A549 (cell line): Measurements from ENCODE around the gene PGAP3. TPM values are rescaled to one million over a fixed set of nuclear protein-coding genes. Genes with fewer than 3 reads are reported as not detected.

Source experiments
- ATAC-seq, 2 experiments: fragments of 200-7000 bp in 1 of 2; fragments of >200 bp in 1 of 2; cut with Nextera tagmentation in 1 of 2; cut with Tn5 transposase in 1 of 2; 3 replicates each; pipeline versions ENCODE4 v1.8.0 to v1.9.1; 2018 to 2020; ENCODE audit warnings: mild to moderate bottlenecking in 1 of 2, moderate library complexity in 1 of 2
- CTCF ChIA-PET: fragments of 300-600 bp; sonication (Branson Sonifier 250); formaldehyde crosslinking; extraction: SDS; loops from one replicate; lab custom pipeline; 2021; ENCODE audit warnings: antibody characterized with exemption, inconsistent platforms; lab: Yijun Ruan, JAX
- POLR2A ChIA-PET: fragments of 350-600 bp; formaldehyde crosslinking; extraction: SDS; loops from one replicate; lab custom pipeline; 2021; ENCODE audit warnings: antibody characterized with exemption, inconsistent platforms; lab: Yijun Ruan, JAX
- DNase-seq, 2 experiments: peaks; one replicate each; pipeline versions ENCODE4 v3.0.0 to v3.0.0-alpha.2; 2011 to 2016; ENCODE audit warnings: low read depth in 1 of 2, low spot score in 1 of 2
- FAIRE-seq: peaks from 2 replicates; lab custom pipeline; 2011; peaks lifted over from hg19 to GRCh38; lab: Jason Lieb, UNC
- H3K27ac ChIP-seq, 2 experiments: fragments of >200 bp; sonication (Bioruptor Twin); formaldehyde crosslinking; 3 replicates each; pipeline ENCODE4 v1.5.1; 2016 to 2017
- H3K4me1 ChIP-seq: fragments of >200 bp; sonication (Bioruptor Twin); formaldehyde crosslinking; 3 replicates; pipeline ENCODE4 v1.6.1; 2016
- H3K4me2 ChIP-seq: fragments of >200 bp; sonication (Bioruptor Twin); formaldehyde crosslinking; 3 replicates; pipeline ENCODE4 v1.6.1; 2016
- H3K4me3 ChIP-seq: fragments of >200 bp; sonication (Bioruptor Twin); formaldehyde crosslinking; 3 replicates; pipeline ENCODE4 v1.5.1; 2016
- H3K9me3 ChIP-seq: fragments of >200 bp; sonication (Bioruptor Twin); formaldehyde crosslinking; 3 replicates; pipeline ENCODE4 v1.6.1; 2016
- CBX2 ChIP-seq: fragments of 200-600 bp; sonication (generic); IDR thresholded peaks from 2 replicates; pipeline ENCODE4 v1.6.1; 2016; ENCODE audit warnings: low read depth, mild to moderate bottlenecking, borderline replicate concordance
- CBX8 ChIP-seq: fragments of 200-600 bp; sonication (generic); IDR thresholded peaks from 2 replicates; pipeline ENCODE4 v1.6.1; 2016
- ESRRA ChIP-seq: fragments of 150-350 bp; IDR thresholded peaks from 2 replicates; pipeline ENCODE4 v1.6.1; 2014; ENCODE audit warnings: mild to moderate bottlenecking, low read length, borderline replicate concordance
- FOSL2 ChIP-seq, 2 experiments: fragments of 450-650 bp in 1 of 2; fragments of >200 bp in 1 of 2; sonication (Bioruptor Twin) in 1 of 2; formaldehyde crosslinking; IDR thresholded peaks; 2 replicates each; pipeline versions ENCODE4 v1.5.0 to v1.6.1; 2016 to 2020; ENCODE audit warnings: mild to moderate bottlenecking in 1 of 2, moderate library complexity in 1 of 2
- HDAC2 ChIP-seq: fragments of 200-600 bp; sonication (generic); IDR thresholded peaks from 2 replicates; pipeline ENCODE4 v1.6.1; 2016
- HMGXB4 ChIP-seq: fragments of 250-450 bp; sonication (Bioruptor Pico); IDR thresholded peaks from 2 replicates; pipeline ENCODE4 v1.5.0; 2021; ENCODE audit warnings: mild to moderate bottlenecking, moderate library complexity, borderline replicate concordance
- HOXA7 ChIP-seq: fragments of 250-450 bp; sonication (Bioruptor Pico); IDR thresholded peaks from 2 replicates; pipeline ENCODE4 v1.5.0; 2020; ENCODE audit warnings: mild to moderate bottlenecking, moderate library complexity
- JUN ChIP-seq, 2 experiments: fragments of >200 bp; sonication (Bioruptor Twin); formaldehyde crosslinking; IDR thresholded peaks; 2 replicates in 1 of 2; 3 replicates in 1 of 2; pipeline ENCODE4 v1.6.1; 2016 to 2017
- KDM5A ChIP-seq: fragments of 200-600 bp; sonication (generic); IDR thresholded peaks from 2 replicates; pipeline ENCODE4 v1.6.1; 2016; ENCODE audit warnings: antibody characterized with exemption, mild to moderate bottlenecking
- MAX ChIP-seq: IDR thresholded peaks from 2 replicates; pipeline ENCODE4 v1.6.1; 2012
- MAZ ChIP-seq: fragments of 150-350 bp; IDR thresholded peaks from 2 replicates; pipeline ENCODE4 v1.6.1; 2014; ENCODE audit warnings: antibody characterized with exemption, low read depth, low read length, borderline replicate concordance
- MYC ChIP-seq: IDR thresholded peaks from 2 replicates; pipeline ENCODE4 v1.6.1; 2012; ENCODE audit warnings: mild to moderate bottlenecking, inconsistent platforms, low read length, improper control_type of control experiment, borderline replicate concordance
- NPAS2 ChIP-seq: fragments of 250-450 bp; sonication (Bioruptor Pico); IDR thresholded peaks from 2 replicates; pipeline ENCODE4 v1.8.0; 2022; ENCODE audit warnings: mild to moderate bottlenecking, moderate library complexity, borderline replicate concordance
- POLR2AphosphoS2 ChIP-seq: conservative IDR thresholded peaks from 2 replicates; pipeline ENCODE4 v1.6.1; 2012; ENCODE audit warnings: low read length, improper control_type of control experiment, inconsistent platforms
- SREBF2 ChIP-seq: fragments of 450-650 bp; IDR thresholded peaks from 2 replicates; pipeline ENCODE4 v1.6.1; 2014; ENCODE audit warnings: mild to moderate bottlenecking, moderate library complexity
- TFCP2L1 ChIP-seq: fragments of 250-450 bp; sonication (Bioruptor Pico); IDR thresholded peaks from 2 replicates; pipeline ENCODE4 v1.5.0; 2021; ENCODE audit warnings: mild to moderate bottlenecking
- TP53 ChIP-seq: fragments of 250-450 bp; sonication (Bioruptor Pico); IDR thresholded peaks from 2 replicates; pipeline ENCODE4 v1.5.0; 2021; ENCODE audit warnings: mild to moderate bottlenecking, moderate library complexity
- ZC3H11A ChIP-seq: fragments of 450-650 bp; IDR thresholded peaks from 2 replicates; pipeline ENCODE4 v1.6.1; 2014; ENCODE audit warnings: antibody characterized with exemption, mild to moderate bottlenecking
- ZNF302 ChIP-seq: fragments of 250-450 bp; sonication (Bioruptor Pico); IDR thresholded peaks from 2 replicates; pipeline ENCODE4 v1.9.0; 2021; ENCODE audit warnings: inconsistent platforms, mild to moderate bottlenecking, moderate library complexity
- ZSCAN20 ChIP-seq: fragments of 250-450 bp; sonication (Bioruptor Pico); IDR thresholded peaks from 2 replicates; pipeline ENCODE4 v1.8.0; 2022; ENCODE audit warnings: mild to moderate bottlenecking, moderate library complexity
- WGBS: methylation state at CpG from one replicate; pipeline ENCODE4 v1.1.6; 2017; ENCODE audit errors: missing lambda C conversion rate; 5-methylcytosine and 5-hydroxymethylcytosine counted together
- polyA plus RNA-seq, 4 experiments: library from polyadenylated mRNA; depleted of rRNA in 3 of 4; stranded (reverse); fragments of >200 nt; fragmentation: RNase III in 1 of 4; extraction: RNeasy Plus Mini Kit Qiagen cat#74134 plus additional on column Dnase treatment in 1 of 4; gene quantifications; 2 replicates in 3 of 4; 3 replicates in 1 of 4; pipeline ENCODE4 v1.2.3, GENCODE V29; 2011 to 2017
- TF ChIP-seq, protein P1 (sequence below): fragments of 450-650 bp; IDR thresholded peaks from 2 replicates; pipeline ENCODE4 v1.6.1; 2014; ENCODE audit warnings: antibody characterized with exemption

The PGAP3 gene
- polyA plus RNA-seq, 2 of the 4 experiments (the other 2 are of a cell fraction), result 7.3 to 8.5 TPM

- Histone ChIP-seq H3K4me1 (peaks cover 21% of the 10 kb centered on the region), H3K4me3 (no peak overlapping the region), H3K9me3 (no peaks in the 10 kb centered on the region), H3K4me2 (no peak overlapping the region), H3K27ac (no peak overlapping the region)
- 86% methylated on average over 8 of the region's 8 CpGs for WGBS
- ATAC-seq (no peak), FAIRE-seq (no peak), DNase-seq (no peak)
- POLR2A ChIA-PET, result no interaction called here
- TF ChIP-seq ZNF302 (CRISPR knock-in tag), result no peak
- CTCF ChIA-PET, result interaction anchor here (0.6 to 58.8 kb wide), 14 partner anchors 1 to 560 kb away, joined by 3 to 1581 read pairs (median 5); partner anchors contain the start of genes ERBB2, MIEN1, NEUROD2 and PGAP3
Observed at GRCh38 chr17:39633570-39634183, 54.2 kb downstream of the PGAP3 start.

DNA sequence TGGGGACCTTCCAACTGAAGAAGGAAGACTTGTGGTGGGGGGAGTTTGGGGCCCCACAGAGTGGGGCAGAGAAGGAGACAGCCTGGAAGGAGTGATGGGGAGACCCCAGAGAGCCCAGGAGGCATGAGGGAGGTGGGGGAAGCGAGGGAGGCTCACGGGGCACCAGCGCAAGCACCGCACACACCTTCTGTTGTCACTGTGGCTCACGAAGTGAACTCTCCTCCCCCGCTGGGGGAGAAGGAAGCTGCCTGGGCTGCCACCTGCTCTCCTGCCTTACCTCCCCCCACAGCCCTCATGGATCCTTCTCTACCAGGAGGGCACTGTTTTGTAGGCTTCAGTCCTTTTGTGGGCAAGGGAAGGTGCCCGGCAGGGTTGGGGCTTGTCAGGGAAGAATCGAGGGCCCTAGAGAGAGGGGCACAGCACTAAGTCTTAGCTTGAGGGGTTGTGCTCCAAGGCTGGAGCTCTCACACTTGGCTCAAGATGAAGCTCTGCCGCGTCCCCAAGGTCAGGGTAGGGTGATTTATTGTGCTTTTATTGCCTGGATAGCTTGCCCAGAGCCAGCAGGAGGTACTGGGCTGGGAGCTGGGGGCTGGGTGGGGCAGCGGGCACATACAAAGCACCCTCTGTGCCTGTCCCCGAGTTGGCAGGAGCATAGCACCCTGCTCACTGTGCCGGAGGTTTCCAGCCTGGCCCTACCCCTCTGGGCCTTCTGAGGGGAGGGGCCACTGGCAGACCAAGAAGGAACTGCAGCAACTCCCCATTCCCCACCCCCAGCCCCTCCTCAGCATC is 55.5 kb downstream of the PGAP3 start:
- no peak for ATAC-seq

DNA sequence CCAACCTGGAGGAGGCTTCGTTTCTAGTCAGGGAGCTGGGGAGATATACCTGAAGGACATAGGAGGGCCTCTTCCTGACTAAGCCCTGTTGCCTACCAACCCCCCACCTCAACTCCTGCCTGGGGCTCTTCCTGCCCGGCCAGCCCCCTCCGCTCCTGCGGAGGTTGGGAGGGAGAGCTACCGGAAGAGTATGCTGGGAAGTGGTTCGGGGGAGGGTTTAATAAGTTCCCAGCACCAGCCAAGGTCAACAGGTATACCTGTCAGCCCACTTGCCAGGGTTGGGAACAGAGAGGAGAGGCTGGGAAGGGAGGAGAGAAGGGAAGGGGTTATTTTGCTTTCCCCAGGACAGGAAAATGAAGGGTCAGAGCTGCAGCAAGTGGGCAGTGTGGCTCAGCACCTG is 56.5 kb downstream of the PGAP3 start:
- TF ChIP-seq ZC3H11A, result no peak
- ATAC-seq, result no peak
- no peak for FAIRE-seq

More for the DNA sequence above, 55.5 kb downstream of the PGAP3 start:
- Histone ChIP-seq H3K4me2 (no peak overlapping the region), H3K4me1 (peaks cover 11% of the 10 kb centered on the region; the same call in 2 of the 3 replicates), H3K4me3 (no peak overlapping the region)
- no peak for FAIRE-seq
- POLR2A ChIA-PET, result interaction anchor here (0.8 kb wide), 1 partner anchor 9 kb away, joined by 6 read pairs; no protein-coding TSS in a partner anchor
- no peak for TF ChIP-seq SREBF2
- TF ChIP-seq TFCP2L1 (CRISPR knock-in tag), result no peak
- TF ChIP-seq JUN (IDR thresholded peaks at IDR 0.05), result no peak
- no peak for TF ChIP-seq MYC
- no peak for TF ChIP-seq CBX2
- no peak for TF ChIP-seq ZSCAN20 (CRISPR knock-in tag)
- no peak for TF ChIP-seq HMGXB4 (CRISPR knock-in tag)
- no peak for TF ChIP-seq ESRRA
- no peak for TF ChIP-seq HOXA7 (CRISPR knock-in tag)
- TF ChIP-seq KDM5A, result no peak
- no peak for TF ChIP-seq POLR2AphosphoS2
- no peak for TF ChIP-seq TP53 (CRISPR knock-in tag)
- TF ChIP-seq MAZ, result no peak
- no peak for TF ChIP-seq ZC3H11A
- TF ChIP-seq, protein P1, sequence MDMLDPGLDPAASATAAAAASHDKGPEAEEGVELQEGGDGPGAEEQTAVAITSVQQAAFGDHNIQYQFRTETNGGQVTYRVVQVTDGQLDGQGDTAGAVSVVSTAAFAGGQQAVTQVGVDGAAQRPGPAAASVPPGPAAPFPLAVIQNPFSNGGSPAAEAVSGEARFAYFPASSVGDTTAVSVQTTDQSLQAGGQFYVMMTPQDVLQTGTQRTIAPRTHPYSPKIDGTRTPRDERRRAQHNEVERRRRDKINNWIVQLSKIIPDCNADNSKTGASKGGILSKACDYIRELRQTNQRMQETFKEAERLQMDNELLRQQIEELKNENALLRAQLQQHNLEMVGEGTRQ, result no peak
- no peak for TF ChIP-seq FOSL2 (IDR thresholded peaks at IDR 0.05)
- TF ChIP-seq FOSL2 (CRISPR knock-in tag; IDR thresholded peaks at IDR 0.05), result no peak
- TF ChIP-seq CBX8, result no peak
- no peak for TF ChIP-seq MAX
- TF ChIP-seq HDAC2, result no peak
- no peak for TF ChIP-seq NPAS2 (CRISPR knock-in tag)
- TF ChIP-seq, all 56 proteins: peak for 0
- no peak overlapping the region for H3K27ac ChIP-seq
- DNase-seq, result no peak
- 58% methylated on average over 13 of the region's 13 CpGs for WGBS
- CTCF ChIA-PET, result interaction anchor here (1.2 to 58.8 kb wide), 7 partner anchors 2 to 121 kb away, joined by 3 to 1581 read pairs (median 533); partner anchors contain the start of genes ERBB2, NEUROD2, PGAP3 and PNMT
- H3K9me3 ChIP-seq, result no peaks in the 10 kb centered on the region

More for the DNA sequence above, 56.5 kb downstream of the PGAP3 start:
- Histone ChIP-seq H3K4me2 (no peak overlapping the region), H3K9me3 (no peaks in the 10 kb centered on the region), H3K4me1 (peaks cover 16% of the 10 kb centered on the region; the same call in 2 of the 3 replicates), H3K4me3 (no peak overlapping the region), H3K27ac (no peak overlapping the region)
- POLR2A ChIA-PET, result no interaction called here
- no peak for DNase-seq
- WGBS, result 68% methylated on average over 6 of the region's 6 CpGs
- CTCF ChIA-PET, result interaction anchor here (1.6 to 58.8 kb wide), 7 partner anchors 3 to 425 kb away, joined by 5 to 1581 read pairs (median 533); partner anchors contain the start of genes ERBB2, MIEN1, NEUROD2 and PGAP3
